ENCODE measurements around the gene SFTPA2. TPM values are rescaled to one million over a fixed set of nuclear protein-coding genes. Genes with fewer than 3 reads are reported as not detected.

Gene SFTPA2
- total and polyA plus RNA-seq, 2 experiments from 2014 or later = not detected

- Mint-ChIP-seq H3K9me3 (no peaks in the 10 kb centered on the region), H3K4me1 (no peaks in the 10 kb centered on the region; the same call in 2 of the 3 replicates), H3K4me3 (no peak overlapping the region), H3K36me3 (ENCODE audit: low read depth) (no peaks in the 10 kb centered on the region), H3K27ac (no peak overlapping the region), H3K27me3 (ENCODE audit: insufficient read depth, low read depth, poor library complexity) (peaks cover 2% of the 10 kb centered on the region)
- TF ChIP-seq ETS1 (IDR thresholded peaks at IDR 0.05) = no peak
- TF ChIP-seq POLR2AphosphoS5 (IDR thresholded peaks at IDR 0.05; ENCODE audit: low read depth) = no peak
- no peak for TF ChIP-seq CTCF (conservative IDR thresholded peaks at IDR 0.05; ENCODE audit: low read depth in 2 of 2)
- no peak for TF ChIP-seq ZNF114 (CRISPR knock-in tag; IDR thresholded peaks at IDR 0.05)
- TF ChIP-seq STAT1 (IDR thresholded peaks at IDR 0.05; ENCODE audit: unreplicated experiment) = no peak
- no peak for TF ChIP-seq JUNB (IDR thresholded peaks at IDR 0.05; ENCODE audit: unreplicated experiment)
- no peak for TF ChIP-seq ZNF462 (CRISPR knock-in tag; IDR thresholded peaks at IDR 0.05)
- no peak for TF ChIP-seq ZNF331 (CRISPR knock-in tag; IDR thresholded peaks at IDR 0.05; ENCODE audit: low read depth)
- TF ChIP-seq CREB1 (CRISPR knock-in tag; IDR thresholded peaks at IDR 0.05; ENCODE audit: low read depth) = no peak
- TF ChIP-seq REST (IDR thresholded peaks at IDR 0.05; ENCODE audit: unreplicated experiment) = no peak
- TF ChIP-seq EZH2 (IDR thresholded peaks at IDR 0.05; ENCODE audit: low read depth, unreplicated experiment) = no peak
- TF ChIP-seq EZH2phosphoT487 (IDR thresholded peaks at IDR 0.05; ENCODE audit: unreplicated experiment) = no peak
- no peak for TF ChIP-seq NANOG (IDR thresholded peaks at IDR 0.05; ENCODE audit: borderline replicate concordance)
- H3K4me1 ChIP-seq (ENCODE audit: insufficient read depth) = no peaks in the 10 kb centered on the region
- DNase-seq (ENCODE audit: low spot score) = no peak
- no peak overlapping the region for H3K4me3 ChIP-seq
- no peaks in the 10 kb centered on the region for H4K20me1 ChIP-seq (replicated peaks; ENCODE audit: insufficient read depth)
- H3K4me2 ChIP-seq = no peak overlapping the region
- no peak overlapping the region for H2AFZ ChIP-seq
- no peaks in the 10 kb centered on the region for H3K79me2 ChIP-seq (replicated peaks; ENCODE audit: insufficient read depth)
- no peaks in the 10 kb centered on the region for H3K9me2 ChIP-seq (ENCODE audit: insufficient read depth)
- no peak overlapping the region for H3K27ac ChIP-seq (ENCODE audit: low read depth)
- no peak for ATAC-seq
- H3K36me3 ChIP-seq (ENCODE audit: insufficient read depth) = no peaks in the 10 kb centered on the region
- no peaks in the 10 kb centered on the region for H3F3A ChIP-seq (replicated peaks; ENCODE audit: low read depth)
- no peaks in the 10 kb centered on the region for H3K27me3 ChIP-seq (ENCODE audit: insufficient read depth)
Observed at GRCh38 chr10:79586933-79587332, 26.7 kb upstream of the SFTPA2 start.

All from GM23338 (cell line).